IPS DF 19.7 (cell line): ENCODE data around the gene ARHGAP19.
"Not testable (repeated sequence)": the region's sequence is repeated elsewhere in the genome, so short reads cannot be mapped to it uniquely, and the experiment has no call there.

Experiments
- DNase-seq: peaks from one replicate; pipeline ENCODE4 v3.0.0-alpha.2; 2013; ENCODE audit warnings: low read depth, low spot score

The ARHGAP19 gene

DNA sequence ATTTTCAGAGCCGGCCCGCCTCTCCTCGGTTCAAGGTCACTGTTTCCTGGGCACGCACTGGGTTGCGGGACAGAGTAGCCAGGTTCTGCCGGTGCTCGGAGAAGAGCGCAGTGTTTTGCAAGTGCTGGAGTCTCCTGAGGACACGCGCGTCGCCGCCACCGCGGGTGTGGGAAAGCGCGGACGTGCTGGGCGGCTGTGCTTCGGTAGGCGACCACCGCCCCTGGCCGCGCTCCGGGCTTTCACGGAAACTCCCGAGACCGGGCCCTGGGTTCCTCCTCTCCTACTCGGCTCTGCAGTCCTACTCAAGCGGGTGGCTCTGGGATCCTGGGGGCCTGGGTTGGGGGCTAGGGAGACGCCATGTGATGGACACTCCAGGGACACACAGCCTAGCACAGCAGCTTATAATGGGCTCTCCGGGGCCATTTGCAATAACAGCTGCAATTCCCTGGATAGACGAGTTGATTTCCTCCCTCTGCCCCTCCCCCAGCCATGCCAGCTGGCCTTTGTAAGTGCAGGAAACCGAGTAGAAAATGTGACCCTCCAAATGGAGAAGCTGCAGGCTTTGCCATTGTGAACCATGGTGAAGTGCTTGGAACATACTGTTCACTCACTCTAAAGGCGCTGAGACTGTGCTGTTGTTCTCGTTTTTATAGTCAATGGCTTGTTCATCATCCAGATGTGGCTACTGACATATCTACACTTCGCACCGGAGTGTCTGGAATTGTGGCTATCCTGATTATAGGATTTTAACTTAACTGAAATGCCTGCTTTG is 28.8 kb upstream of the ARHGAP19 start:
- DNase-seq, result no peak

DNA sequence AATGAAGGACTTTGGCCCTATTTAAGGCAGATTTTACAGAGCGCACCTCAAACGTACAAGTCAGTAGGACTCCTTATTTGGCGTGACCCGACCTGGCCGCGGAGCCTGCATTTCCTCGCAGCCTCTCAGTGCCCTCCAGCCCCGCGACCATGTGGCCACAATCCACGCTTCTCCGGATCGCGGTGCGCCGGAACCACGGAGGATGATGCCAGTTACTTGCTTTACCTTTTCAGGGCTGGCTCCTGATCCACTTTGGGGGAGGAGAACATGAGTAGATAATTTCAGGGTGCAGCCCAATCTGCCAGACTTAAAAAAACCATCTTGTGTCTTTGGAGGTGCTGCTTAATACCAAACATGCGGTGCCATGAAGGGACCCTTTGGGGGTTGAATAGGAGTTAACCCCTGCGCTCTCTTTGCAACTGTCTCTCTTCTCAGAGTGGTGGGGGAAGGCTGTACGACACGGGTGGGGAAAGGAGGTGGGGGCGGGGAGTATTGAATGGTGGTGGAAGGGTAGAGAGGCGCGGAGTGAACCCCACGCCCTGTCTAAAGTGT is 28.1 kb upstream of the ARHGAP19 start:
- DNase-seq, result no peak

DNA sequence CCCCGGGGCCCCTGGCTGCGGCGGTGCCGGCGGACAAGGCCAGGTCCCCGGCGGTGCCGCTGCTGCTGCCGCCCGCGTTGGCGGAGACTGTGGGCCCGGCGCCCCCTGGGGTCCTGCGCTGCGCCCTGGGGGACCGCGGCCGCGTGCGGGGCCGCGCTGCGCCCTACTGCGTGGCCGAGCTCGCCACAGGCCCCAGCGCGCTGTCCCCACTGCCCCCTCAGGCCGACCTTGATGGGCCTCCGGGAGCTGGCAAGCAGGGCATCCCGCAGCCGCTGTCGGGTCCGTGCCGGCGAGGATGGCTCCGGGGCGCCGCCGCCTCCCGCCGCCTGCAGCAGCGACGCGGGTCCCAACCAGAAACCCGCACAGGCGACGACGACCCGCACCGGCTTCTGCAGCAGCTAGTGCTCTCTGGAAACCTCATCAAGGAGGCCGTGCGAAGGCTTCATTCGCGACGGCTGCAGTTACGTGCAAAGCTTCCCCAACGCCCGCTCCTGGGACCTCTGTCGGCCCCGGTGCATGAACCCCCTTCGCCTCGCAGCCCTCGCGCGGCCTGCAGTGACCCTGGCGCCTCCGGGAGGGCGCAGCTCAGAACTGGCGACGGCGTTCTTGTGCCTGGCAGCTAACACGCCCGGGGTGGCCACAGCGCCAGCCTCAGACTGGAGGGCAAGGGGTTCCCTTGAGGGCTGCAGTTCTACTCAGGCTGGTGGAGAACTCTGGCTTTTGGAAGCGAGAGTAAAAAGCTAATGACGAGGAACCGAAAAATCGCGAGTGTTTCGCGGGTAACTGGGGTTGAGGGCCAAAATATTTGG is 27.4 kb upstream of the ARHGAP19 start:
- no peak for DNase-seq

DNA sequence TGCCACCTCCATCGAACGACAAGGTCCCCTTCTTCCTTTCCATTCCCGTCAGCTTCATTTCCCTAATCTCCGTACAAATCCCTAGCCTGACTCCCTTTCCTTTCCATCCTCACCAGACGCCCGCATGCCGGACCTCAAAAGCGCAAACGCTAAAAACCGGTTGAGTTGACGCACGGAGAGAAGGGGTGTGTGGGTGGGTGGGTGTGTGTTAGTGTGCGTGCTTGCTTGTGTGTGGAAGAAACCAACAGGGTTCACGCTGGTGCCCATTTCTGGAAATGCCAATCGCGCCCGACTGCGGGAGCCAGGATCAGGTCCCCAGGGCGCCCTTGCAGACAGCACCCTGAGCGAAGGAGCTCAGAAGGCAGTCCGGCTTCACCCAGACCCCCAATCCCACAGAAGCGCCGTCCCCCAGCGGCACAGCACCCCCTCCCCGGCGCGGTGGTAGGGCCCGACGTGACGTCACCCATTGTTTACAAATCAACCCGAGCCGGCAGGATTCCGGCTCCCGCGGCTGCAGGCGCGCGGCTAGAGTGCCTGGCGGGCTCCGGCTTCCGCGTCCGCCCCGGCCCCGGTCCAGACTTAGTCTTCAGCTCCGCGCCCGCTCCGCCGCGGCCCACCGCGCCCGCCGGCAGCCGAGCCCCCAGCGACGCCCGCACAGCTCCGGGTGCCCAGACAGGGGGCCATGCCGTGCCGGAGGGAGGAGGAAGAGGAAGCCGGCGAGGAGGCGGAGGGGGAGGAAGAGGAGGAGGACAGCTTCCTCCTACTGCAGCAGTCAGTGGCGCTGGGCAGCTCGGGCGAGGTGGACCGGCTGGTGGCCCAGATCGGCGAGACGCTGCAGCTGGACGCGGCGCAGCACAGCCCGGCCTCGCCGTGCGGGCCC is 26.6 kb upstream of the ARHGAP19 start, which contains the start of gene FRAT1:
TSS of gene FRAT1 (plus strand) at position 500 of the 880 bp plus-strand sequence. CDS start at position 683, 183 bp downstream.
- no peak for DNase-seq

DNA sequence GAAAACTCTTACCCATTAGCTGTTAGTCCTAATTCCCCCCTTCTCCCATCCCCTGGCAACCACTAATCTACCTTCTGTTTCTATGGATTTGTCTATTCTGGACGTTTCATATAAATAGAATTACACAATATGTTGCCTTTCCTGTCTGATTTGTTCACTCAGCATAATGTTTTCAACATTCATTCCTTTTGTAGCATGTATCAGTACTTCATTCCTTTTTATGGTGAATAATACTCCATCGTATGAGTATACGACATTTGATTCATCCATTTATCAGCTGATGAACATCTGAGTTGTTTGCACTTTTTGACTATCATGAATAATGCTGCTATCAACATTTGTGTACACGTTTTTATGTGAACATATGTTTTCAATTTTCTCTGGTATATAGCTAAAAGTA is 22.2 kb upstream of the ARHGAP19 start:
- no peak for DNase-seq

DNA sequence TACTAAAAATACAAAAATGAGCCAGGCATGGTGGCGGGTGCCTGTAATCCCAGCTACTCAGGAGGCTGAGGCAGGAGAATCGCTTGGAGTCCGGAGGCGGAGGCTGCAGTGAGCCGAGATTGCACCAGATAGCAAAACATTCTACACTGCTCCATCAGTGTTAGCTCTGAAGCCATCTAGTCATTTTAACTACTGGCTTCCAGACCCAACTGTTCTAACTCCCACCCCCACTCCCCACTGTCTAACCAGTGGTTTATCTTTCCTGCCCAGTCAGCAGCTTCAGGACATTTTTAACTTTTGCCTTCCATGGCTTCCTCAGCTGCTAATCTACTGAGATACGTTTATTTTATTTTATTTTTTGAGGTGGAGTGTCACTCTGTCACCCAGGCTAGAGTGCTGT is 20.5 kb upstream of the ARHGAP19 start:
- DNase-seq, result no peak

DNA sequence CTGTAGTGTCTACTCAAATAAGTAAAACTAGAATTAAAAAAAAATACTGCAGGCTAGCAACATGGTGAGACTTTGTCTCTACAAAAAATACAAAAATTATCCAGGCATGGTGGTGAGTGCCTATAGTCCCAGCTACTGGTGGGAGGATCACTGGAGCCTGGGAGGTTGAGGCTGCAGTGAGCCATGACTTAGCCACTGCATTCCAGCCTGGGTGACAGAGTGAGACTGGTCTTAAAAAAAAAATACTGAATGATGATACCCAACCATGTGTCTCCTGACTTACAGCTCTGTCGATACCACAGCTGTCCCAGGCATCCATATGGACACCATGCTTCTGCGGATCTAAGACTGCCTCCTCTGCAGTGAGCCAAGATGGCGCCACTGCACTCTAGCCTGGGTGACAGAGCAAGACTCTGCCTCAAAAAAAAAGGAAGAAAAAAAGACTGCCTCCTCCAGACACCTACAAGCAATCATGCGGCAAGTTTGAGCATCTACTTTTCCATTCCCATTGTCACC is 18.7 kb upstream of the ARHGAP19 start:
- DNase-seq, result no peak

DNA sequence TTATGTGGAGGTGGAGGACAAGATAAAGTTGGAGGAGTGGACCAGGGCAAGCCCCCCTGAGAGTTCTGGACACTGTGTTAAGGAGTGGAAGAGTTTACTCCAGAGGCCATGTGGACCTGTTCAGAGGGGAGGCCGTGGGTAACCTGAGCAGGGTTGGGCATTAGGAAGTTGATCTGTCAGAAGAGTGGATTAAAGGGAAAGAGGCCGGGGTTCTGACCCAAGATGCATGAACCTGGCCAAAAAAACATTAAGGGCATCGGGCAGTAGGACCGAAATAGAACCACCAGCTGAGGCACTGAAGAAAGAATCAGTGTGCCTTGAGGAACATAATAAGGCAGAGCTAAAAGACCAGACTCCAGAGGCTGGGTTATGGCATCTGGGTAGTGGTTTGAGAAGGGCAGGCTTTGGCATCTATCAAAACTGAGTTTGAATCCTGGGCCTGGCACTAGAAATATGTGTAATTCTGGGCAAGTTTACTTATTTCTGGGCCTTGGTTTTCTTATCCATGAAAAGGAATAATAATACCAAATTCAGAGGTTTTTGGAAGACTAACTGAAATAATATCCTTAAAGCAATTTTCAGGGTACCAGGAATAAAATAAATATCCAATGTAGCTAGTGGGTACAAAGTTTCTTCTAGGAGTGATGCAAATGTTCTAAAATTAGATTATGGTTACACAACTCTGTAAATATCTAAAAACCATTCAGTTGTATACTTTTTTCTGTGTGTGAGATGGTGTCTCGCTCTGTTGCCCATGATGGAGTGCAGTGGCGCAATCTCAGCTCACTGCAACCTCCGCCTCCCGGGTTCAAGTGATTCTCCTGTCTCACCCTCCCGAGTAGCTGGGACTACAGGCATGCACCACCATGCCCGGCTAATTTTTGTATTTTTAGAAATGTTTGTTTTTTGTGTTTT is 15.7 kb upstream of the ARHGAP19 start:
- no peak for DNase-seq

DNA sequence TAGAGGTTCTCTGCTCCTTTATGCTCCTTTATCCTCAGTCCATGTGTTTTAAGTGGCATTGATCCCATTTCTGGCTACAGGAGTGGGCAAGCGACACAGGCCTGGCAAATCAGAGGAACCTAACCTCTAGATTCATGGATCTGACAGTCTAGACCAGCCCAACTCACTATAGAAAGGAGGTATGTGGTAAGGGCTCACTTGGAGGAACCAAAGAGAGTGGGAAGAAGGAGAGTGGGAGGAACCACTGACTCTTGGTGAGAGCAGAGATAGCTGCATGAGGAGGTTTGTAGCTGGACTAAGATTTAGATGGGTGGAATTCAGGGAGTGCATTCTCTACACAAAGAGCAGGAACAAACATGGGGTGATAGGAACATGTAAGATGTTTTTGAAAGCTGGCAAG is 15.0 kb upstream of the ARHGAP19 start:
- DNase-seq, result no peak

DNA sequence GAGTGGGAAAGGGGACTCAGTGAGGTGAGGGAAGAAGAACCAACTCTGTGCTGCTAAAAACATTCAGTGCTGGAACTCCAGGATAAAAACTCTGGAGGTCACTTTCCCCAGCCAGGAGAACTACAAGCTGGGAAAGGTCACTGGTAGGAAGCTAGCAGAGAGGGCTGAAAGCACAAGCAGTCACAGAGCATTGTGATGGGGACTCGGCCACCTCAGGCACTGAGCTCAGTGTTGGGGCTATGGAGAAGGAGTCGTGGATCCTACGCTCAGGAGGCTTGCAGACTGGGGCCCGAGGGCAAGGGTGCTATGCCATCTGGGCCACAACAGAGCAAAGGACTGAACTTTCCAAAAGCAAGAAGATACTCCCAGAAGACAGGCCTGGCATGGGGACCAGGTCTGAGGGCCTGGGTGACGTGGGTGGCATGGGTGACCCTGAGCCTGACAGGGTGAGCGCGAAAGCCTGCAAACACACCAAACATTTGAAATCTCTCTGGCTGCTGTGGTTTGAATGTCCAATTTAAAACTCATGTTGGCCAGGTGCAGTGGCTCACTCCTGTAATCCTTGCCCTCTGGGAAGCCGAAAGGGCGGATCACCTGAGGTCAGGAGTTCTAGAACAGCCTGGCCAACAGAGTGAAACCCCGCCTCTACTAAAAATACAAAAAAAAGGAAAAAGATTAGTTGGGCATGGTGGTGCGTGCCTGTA is 9.8 kb upstream of the ARHGAP19 start:
- DNase-seq, result no peak

DNA sequence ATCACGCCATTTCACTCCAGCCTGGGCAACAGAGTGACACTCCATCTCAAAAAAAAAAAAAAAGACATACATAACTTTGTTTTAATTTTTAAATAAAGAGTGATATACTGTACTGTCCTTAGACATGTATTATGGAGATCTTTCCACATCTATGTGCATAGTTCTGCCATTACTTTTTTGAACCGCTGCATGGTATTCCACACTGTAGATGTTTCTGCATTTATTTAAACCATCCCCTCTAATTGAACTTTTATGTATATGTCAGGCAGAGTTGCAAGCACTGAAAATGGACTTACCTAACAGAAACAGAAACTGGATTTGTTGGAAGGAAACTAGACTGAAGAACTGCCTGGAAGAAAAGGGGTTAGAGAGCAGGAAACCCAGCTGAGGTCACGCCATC is 8.5 kb upstream of the ARHGAP19 start:
- no peak for DNase-seq

DNA sequence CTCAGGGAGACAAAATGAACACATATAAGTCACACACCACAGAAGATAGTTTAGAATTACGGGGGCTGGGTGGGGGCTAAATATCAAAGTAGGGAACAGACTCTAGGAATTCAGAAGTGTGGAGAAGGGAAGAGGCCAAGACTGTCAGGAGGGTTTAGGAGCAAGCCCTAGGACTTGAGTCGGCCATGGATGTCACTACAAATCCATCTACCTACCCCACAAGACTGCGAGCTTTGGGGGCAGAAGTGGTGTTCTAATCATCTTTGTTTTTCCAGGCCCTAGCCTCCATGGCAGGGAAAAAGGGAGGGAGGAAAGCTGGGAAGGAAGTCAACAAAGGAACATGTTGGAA is 5.8 kb upstream of the ARHGAP19 start:
- DNase-seq, result no peak

DNA sequence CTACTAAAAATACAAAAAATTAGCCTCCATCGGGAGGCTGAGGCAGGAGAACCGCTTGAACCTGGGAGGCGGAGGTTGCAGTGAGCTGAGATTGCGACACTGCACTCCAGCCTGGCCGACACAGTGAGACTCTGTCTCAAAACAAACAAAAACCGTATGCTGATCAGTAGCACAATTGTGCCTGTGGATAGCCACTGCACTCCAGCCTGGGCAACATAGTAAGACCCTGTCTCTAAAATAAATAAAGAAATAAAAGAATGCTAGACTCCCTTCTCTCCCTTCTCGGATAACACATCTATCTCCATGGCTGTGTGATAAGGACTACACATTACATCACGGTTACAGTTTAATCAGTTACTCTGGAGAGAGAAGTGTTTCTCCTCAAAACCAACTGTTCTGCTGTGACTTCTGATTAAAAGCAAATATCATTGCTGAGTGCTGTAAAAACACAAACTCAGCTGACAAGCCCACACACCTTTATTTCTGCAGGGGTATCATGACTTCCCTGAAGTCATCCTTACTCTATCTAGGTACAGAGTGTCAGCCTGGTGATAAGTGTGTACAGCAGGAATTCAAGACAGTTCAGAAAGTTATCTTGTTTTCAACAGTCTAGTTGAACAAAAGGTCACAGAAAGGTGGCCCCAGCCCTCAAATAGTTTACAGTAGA is 5.3 kb upstream of the ARHGAP19 start:
- DNase-seq, result no peak

DNA sequence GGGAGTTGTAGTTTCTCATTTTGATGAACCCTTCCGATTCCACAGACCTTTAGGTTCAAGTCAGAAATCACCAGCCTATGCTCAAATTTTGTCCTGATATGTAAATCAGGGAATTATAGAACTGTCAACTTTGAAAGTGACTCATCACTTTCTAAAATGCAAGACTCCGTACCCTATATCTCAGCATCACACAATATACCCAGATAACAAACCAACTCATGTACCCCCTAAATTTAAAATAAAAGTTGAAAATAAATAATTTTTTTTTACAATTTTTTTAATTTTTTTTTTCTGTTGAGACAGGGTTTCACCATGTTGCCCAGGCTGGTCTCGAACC is 393 bp upstream of the ARHGAP19 start:
- DNase-seq, result no peak

DNA sequence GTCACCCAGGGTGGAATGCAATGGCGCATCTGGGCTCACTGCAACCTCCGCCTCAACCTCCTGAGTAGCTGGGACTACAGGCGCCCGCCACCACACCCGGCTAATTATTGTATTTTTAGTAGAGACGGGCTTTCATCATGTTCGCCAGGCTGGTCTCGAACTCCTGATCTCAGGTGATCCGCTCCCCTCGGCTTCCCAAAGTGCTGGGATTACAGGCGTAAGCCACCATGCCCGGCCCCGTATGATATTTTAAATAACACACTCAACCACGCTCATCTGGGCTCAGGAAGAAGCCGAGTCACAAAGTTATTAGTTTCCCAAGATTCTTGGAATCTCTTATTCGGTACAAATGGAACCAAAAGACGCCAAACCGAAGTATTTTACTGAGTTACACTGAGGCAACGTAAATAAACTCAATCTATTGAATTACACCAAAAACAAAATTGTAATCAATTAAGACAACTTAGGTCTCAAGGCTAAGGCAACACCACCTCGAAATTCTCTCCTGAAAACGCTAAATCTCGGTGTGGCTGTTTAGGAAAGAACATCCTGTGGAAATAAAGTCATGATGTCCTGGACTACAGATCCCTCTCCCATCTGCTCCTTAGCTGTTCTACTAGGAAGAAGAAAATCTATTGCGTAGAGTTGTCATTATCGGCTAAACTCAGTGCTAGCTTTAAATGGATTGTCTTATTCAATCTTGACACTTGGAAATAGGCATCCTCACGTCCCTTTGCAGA is 910 bp downstream of the ARHGAP19 start:
- DNase-seq, result no peak

DNA sequence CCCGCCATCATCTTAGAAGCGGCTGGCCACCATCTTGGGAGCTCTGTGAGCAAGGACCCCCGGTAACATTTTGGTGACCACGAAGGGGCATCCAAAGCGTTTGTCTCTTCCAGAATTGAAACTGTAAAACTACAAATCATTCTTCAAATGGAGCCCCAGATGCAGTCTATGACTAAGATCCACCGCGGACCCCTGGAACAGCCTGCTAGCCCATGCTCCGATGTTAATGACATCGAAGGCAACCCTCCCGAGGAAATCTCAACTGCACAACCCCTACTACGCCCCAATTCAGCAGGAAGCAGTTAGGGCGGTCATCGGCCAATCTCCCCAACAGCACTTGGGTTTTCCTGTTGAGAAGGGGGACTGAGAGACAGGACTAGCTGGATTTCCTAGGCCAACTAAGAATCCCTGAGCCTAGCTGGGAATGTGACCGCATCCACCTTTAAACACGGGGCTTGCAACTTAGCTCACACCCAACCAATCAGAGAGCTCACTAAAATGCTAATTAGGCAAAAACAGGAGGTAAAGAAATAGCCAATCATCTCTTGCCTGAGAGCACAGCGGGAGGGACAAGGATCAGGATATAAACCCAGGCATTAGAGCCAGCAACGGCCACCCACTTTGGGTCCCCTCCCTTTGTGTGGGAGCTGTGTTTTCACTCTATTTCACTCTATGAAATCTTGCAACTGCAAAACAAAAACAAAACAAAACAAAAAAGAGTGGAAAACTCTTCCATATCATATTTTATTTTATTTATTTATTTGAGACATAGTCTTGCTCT is 1.7 kb downstream of the ARHGAP19 start:
- not testable (repeated sequence) for DNase-seq

DNA sequence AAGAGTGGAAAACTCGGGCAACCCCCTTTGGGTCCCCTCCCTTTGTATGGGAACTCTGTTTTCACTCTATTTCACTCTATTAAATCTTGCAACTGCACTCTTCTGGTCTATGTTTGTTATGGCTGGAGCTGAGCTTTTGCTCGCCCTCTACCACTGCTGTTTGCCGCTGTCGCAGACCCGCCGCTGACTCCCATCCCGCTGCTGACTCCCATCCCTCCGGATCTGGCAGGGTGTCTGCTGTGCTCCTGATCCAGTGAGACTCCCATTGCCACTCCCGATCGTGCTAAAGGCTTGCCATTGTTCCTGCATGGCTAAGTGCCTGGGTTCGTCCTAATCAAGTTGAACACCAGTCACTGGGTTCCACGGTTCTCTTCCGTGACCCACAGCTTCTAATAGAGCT is 2.4 kb downstream of the ARHGAP19 start:
- not testable (repeated sequence) for DNase-seq

DNA sequence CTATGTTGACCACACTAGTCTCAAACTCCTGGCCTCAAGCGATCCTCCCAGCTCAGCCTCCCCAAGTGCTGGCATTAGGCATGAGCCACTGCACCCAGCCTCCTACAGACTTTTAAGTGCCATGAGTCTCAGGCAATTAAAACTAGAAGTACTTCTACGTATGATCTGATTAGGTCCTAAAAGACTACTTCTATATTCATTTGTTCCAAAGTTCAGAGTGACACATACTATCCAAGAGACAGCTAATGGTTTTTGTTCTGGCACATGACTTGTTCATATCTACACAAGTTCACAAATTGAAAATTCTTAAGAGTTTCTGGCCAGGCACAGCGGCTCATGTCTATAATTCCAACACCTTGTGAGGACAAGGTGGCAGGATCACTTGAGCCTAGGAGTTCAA is 11.7 kb downstream of the ARHGAP19 start:
- DNase-seq, result no peak
